HG02852 (cell line): ENCODE measurements around the gene PRELID1.
A peak's percentile ranks its signal among the peaks of the same experiment; 100 is the strongest.
"Not testable (repeated sequence)": the region's sequence is repeated elsewhere in the genome, so short reads cannot be mapped to it uniquely, and the experiment has no call there.

Experiments
- ATAC-seq: cut with Tn5 transposase; IDR thresholded peaks from one replicate; pipeline ENCODE4 v1.9.1; 2021; ENCODE audit warnings: mild to moderate bottlenecking, moderate library complexity; ENCODE audit not compliant: unreplicated experiment

The PRELID1 gene

DNA sequence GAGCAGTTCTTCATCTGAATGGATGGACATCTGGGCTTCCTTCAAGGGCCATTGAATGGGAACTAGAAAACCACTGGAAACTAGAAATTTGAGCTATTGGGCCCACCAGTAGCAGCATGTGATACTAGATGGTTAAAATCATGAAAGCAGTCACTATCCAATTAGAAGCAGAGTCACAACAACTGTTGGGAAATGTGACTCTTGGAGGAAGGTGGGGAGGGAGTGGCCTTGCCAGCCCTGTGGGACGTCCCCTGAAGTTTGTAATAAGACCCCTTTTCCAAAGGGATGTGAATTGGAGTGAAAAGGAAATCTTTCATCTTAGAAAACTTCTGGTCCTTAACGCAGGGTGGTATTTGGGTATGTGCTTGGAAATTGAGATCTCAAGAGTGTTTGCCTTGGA is 5.7 kb upstream of the PRELID1 start:
- ATAC-seq = no peak

DNA sequence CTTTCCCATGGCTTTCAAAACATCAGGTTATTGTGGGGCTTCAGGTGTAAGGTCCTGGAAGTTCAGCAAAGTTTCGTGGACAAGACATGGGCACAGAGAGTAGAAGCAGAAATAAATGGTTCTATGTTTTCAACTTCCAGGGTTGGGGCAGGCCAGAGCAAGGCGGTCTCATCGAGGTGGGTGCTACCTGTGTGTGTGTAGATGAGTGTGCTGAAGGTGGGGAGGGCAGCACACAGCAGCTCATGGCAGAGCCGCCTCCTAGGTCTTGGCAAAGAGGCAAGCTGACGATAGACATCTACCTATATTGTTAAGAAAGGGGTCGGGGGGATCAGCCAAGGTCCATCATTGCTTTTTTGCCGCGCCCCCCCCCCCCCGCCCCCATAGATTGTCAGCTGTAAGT is 3.9 kb upstream of the PRELID1 start:
- no peak for ATAC-seq

DNA sequence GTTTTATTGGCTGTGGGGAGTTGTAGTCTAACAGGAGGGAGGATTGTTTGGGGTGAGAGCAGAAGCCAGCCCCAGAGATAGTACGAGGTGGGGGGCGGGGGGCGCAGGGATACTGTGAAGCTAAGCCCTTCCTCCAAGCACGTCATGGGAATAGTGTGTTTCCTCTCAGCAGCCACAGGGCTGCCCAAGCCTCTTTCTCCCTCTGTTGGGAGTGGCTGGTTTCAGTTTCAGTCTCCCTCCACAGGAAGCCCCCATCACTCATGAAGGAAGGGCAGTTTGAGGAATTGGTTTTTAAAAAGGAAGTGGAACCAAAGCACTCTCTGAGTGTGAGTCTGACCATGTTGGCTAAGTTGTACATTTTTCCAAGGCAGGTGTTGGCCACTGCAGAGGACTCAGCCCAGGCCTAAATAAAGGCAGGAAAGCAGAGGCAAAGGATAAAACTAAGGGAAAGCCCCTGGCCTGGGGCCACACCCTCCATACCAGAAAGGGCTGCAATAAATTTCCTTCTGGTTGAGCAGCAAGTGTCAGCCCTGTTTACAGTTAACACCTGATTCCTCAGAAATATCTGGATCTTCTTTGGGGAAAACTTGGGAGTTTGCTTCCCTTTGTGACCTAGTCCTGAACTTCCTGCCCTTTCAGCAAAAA is 3.2 kb upstream of the PRELID1 start:
- peak; percentile 46 for ATAC-seq

DNA sequence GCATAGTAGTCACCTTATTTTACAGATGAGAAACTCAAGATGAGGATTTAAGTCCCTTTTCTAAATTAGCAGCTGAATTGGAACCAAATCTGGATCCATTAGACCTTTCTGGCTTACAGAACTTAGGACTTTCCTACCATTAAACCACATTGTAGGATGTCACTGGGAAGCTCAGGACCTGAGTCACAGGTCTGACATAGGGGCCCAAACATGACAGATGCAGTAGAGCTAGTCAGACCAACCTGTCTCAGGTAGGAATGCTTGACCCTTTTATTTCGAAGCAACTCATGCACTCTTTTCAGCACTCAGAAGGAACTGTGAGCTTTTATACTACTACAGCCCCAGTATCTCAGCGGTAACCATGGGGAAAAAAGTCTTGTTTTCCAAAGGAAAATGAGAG is 2.6 kb upstream of the PRELID1 start:
- ATAC-seq = no peak

DNA sequence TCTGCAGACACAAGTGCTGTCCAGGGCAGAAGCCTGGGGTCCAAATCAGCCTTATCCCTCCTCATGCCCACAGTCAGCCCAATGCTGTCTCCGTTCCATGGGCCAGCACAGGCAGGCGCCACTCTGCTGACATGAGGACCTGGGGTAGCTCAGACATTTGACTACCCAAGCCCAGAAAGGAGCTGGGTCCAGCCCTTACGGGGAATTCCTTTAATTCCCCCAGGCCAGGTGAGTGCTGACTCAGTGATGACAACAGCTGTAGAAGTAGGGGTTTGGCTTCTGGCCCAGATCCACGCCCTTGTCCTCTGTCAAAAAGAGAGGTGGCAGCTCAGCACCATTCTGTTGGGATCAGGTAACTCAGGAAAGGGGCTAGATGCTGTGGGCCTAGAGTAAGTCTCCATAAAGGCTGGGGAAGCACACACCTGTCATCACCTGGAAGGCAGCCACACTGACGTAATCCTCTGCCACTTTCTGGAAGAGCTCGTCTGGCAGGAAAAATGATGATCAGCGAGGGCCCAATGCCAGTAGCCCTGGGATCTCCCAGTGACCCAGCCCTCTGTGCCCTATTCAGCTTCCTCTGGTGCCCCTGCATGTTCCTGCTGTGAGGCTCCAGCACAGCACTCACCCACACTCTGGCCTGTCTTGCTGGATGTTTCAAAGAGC is 2.0 kb upstream of the PRELID1 start:
- ATAC-seq = no peak

DNA sequence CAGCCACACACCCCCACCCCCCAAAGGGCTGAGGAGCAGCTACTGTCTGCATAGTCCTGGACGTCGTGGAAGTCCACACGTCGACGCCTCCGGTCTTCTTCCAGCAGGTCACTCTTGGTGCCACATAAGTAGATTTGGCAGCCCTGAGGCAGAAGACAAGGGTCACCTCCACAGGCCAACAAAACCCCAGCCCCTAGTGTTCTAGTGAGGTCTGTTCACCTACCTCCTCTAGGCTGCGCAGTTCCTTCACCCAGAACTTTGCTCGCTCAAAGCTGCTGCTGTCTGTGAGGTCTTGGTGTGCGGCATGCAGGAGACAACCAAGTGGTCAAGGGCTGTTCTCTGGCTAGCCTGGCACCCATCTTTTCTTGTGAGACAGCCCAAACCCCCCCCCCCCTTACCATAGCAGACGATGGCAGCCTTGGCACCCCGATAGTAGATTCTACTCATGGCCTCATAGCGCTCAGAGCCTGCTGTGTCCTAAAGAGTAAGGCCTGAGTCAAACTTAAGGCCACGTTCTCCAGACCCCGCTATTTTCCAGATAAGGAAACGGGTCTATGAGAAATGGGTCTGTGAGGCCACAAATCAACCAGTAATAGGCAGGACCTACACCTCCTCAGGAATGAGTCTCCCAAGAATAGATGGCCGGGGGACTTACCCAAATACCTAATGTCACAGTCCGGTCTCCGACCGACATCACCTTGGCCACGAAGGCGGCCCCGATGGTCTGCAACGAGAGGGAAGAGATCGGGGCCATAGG is 1.1 kb upstream of the PRELID1 start:
- ATAC-seq = no peak

DNA sequence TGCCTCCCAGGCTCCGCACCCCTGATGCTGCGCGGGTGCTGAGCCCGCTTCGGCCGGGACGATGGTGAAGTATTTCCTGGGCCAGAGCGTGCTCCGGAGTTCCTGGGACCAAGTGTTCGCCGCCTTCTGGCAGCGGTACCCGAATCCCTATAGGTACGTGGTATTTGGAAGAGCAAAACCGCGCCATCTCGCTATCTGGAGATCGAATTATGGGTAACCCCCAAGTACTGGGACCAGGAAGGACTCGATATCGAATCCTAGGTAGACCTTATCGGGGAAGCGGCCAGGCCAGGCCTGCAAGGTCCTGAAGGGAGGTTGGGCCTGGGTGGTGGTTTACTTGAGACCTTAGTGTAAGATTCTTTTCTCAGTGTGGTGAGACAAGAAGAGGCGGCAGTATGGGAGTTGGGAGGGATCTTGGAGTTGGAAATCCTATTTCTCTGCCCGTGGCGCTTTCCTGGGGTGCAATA is 359 bp downstream of the PRELID1 start:
- ATAC-seq = peak; percentile 3

DNA sequence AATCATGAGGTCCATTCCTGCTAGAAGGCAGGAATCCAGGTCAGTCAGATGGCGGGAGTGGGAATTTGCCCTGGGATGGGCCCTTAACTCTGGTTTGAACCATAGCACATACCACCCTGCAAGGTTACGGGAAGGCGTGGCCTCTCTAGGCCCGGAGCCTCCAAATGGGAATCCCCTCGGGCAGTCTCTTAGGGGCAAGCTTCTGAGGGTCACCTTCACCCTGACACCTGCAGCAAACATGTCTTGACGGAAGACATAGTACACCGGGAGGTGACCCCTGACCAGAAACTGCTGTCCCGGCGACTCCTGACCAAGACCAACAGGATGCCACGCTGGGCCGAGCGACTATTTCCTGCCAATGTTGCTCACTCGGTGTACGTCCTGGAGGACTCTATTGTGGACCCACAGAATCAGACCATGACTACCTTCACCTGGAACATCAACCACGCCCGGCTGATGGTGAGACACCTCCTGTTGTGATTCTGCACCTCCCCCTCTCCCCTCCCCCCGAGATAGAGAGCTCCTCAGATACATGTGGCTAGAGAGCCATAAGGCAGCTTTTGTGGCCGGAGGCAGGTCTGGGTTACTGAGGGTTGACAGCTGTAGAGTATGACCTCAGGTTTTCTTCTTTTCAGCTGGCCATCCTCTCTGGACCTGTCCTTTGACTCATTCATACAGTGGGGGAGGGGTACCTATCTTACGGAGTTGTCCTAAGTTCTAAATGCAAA is 957 bp downstream of the PRELID1 start:
- ATAC-seq = no peak

DNA sequence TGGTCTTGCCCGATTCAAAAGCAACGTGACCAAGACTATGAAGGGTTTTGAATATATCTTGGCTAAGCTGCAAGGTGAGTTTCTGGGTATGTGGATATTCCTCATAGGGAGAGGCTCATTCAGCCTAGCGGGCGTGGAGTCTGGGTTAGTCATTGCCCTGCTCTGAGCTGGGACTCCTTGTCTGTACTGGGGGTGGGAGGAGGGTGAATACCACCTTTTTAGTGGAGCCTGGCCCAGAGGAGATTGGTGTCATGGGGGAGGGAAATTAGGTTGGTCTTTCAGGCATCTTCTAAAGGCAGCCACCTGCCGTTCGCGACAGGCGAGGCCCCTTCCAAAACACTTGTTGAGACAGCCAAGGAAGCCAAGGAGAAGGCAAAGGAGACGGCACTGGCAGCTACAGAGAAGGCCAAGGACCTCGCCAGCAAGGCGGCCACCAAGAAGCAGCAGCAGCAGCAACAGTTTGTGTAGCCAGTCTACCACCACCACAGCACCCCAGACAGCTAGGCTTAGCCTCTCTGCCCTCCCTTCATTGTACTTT is 2.6 kb downstream of the PRELID1 start:
- not testable (repeated sequence) for ATAC-seq

DNA sequence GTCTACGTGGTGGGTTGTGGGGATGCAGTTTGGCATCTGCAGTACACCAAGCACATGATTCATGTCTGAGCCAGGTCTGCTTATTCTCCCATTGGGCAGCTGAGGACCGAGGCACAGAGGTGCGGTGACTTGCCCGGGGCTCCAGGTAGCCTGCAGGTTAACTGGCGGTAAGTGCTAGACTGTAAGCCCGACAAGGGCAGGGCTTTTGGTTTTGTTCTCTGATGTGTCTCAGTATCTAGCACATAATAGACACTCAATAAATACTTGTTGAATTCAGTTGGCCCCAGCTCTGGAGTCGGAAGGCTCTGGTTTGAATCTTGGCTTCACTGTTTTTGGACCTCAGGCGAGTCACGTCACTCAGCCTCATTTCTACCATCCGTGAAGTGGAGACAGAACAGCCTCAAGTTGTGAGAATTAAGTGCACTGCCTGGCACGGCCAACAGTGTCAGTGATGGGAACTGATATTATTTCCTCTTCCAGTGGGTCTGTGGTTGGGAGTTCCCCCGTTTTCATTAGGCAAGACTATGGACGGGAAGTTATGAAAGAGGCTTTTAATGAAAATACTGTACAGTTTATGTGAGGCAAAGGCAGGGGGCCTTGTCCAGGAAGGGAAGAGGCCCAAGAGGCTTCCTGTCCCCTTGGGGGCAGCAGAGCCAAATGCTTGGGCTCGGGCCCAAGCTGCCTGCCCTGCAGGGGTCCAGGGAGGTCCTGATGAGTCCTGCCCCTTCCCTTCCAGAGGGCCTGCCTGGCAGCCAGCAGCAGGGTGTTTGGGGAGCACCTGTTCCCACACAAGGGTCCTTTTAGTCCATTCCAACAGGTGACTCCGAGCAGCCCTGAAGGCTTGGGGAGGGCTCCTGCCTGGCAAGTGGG is 3.3 kb downstream of the PRELID1 start:
- no peak for ATAC-seq

DNA sequence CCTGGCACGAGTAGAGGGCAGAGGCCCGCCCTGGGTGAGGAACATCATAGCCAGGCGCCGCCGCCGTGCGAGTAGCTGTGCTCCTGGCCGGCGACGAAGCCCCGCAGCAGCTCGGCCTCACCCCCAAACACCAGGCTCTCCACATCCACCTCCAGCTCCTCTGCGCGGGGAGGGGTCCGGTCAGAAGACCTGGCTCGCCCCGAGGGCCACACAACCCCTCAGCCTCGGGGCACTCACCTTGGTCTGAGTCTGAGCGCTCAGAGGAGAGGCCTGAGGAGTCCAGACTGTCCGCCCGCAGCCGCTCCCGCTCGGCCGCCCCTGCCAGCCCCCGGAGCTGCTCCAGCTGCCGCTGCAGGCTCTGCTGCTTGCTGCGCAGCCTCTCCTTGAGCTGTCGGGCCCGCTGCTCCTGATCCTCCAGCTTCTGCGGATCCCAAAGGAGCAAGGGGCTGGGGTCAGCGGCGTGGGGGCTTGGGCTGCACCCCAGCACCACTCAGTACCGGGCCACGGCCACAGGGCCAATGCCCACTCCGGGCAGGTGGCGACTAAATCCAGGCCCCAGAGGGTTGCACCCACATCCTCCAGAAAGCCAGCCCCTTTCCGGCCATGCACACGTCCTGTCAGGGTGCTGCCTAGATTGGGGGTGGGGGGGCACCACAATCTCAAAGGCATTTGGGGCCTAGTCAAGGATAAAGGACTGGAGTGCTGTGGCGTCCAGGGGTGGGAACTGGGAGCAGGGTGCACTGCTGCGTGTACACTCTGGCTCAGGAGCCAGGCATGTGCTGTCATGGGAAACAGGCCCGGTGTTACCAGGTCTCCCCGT is 4.2 kb downstream of the PRELID1 start:
- no peak for ATAC-seq

DNA sequence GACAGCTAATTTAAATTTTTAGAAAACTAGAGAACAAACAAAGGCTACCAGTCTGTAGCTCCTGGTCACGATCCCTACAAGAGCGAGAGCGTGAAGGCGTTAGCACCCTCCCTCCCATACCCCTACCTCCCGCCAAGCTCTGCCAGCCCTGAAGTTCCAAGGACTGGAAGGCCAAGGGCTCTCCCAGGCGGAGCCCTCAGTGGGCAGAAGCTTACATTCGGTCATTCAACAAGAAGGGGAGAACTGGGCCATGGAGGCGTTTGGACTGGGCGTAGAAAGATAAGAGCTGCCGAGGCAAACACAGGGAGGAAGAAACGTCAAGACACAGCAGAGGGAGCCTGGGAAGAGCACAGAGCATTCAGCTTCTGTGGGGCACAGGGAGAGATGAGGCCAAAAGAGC is 5.1 kb downstream of the PRELID1 start:
- no peak for ATAC-seq

DNA sequence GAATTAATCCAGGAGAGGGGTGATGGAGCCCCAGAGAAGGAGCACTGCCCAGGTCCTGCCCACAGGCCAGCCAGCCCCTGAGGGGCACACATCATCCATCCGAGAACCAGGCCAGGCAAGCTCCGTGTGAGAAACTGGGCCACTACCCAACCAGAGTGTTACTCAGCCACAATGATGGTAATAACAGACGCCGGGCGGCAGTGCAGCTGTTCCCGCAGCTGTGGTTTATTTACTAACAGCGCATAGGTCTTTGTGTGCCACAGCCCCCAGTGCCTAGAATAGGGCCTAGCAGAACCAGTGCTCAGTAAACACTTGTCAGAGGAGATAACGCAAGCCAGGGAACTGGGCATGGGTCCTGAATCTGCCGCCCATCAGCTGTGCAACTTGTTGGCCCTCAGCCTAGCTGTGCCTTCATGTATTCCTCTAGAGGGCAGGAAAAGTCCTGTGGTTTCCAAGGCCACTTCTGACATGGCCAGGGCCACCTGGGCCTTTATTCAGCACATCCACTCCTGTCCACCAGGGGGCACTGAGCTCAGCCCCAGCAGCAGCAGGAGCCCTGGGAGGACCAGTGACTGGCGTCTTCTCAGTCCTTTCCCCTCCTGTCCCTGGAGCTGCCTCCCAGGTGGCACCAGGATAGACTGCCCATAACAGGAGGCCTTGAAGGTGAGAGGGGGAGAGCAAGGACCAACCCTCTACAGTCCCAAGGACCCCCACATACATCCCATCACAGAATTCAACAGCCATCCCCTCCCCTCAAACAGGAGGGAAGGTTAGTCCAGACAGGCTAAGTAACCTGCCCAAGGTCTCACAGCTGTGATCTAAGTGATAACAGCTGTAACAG is 6.0 kb downstream of the PRELID1 start:
- ATAC-seq = no peak

DNA sequence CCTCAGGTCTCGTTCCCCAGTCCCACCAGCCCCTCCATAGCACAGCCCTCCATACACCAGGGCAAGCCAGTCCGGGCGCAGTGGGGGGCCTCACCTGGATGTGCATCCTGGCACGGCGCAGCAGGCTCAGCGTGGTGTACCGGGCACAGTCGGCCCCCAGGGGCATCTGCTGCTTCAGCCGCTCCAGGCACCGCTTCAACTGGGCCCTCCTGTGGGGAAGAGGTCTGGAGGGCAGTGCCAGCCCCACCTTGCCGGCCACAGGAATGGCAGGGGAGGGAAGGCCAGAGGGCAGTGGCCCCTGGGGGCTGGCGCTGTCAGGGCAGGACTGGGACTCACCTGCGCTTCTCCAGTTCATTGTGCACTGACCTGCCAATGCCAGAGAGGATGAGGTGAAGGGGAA is 6.7 kb downstream of the PRELID1 start:
- no peak for ATAC-seq

DNA sequence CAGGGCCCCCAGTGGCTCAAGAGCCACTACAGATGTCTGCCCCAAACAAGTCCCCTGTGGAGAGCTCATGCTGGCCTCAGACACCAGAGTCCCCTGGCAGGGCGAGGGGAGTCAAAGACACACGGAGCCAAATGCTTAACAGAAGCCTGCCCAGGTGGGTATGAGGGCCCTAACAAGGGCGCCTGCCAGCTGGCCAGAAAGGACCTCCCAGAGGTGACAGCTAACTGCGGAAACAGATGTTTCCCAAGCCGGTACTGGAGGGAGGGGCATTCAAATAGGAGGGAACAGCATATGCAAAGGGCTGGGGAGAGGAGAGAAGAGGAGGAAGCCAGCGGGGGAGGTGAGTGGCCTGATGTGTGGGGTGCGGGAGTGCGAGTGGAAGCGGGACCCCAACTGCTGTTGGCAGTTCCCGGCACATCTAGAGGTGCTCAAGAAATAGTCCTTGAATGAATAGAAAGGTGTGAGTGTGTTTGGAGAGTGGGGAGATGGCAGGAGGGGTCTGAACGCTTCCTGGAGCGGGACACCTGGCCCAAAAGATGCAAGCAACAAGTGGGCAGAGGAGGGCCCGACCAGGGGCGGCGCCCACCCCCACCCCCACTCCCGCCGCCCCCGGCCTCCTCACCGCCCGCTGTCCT is 7.3 kb downstream of the PRELID1 start:
- peak; percentile 27 for ATAC-seq

DNA sequence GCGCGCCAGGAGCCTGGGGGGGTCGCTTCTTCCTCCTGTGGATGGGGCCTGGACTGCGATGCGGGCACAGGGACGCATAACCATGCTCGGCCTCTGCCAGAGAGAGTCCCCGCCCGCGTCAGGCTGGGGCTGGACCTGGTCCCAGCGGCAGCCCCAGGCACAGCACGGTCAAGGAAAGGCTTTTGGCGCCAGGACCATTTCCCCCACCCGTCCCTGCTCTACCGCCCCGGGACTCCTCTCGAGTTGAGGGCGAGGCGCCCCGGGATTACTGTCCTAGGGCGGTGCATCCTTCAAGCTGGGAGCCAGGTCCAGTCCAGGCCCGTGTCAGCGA is 7.8 kb downstream of the PRELID1 start:
- no peak for ATAC-seq

DNA sequence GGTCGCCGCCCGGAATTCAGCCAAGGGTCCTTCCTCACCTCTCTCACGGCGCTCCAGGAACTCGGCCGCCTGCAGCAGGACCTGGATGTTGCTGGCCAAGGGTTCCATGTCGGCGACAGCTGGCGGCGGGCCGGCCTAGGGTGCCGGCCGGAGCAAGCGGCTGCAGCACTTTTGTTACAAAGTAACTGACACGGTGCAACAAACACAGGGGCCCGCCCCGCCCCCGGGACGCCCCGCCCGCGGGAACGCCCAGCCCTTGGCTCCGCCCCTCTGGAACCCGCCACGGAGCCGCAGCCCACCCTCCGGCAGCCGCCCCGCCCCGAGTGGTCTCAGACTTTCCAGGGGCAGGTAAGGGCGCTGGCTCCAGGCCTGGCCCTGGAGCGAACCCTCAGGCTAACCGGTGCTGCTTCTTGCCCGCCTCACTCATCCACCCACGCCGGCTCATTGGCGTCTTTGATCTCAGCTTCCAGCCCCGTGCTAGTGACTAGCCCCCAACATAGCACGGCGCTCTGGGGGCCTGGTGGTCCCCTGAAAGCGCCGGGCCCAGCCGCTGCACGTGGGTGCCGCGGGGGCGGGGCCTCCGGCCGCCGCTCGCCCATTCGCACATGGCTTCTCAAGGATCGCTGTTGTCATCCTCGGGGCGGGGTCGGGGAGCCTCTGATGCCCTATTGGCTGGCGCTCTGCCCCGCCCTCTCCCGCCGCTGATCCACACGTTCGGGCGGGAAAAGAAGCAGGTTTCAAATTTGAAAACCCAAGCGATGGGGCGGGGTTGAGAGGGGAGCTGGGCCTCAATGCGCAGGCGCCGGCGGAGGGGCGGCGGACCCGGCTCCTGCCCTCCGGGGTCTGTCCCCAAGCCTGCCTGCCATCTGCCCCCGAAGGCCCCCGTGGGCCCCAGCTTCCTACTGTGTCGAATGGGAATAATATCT is 8.4 kb downstream of the PRELID1 start, which contains the start of gene MXD3:
TSS of gene MXD3 (minus strand) at position 176 of the 926 bp plus-strand sequence. CDS start at position 108, 68 bp downstream.
- peak; percentile 73 for ATAC-seq
